Bronchial epithelial cell (primary cell): ENCODE data around the gene C1QTNF1. TPM values are rescaled to one million over a fixed set of nuclear protein-coding genes. Genes with fewer than 3 reads are reported as not detected.
A peak's percentile ranks its signal among the peaks of the same experiment; 100 is the strongest.

Experiments
- DNase-seq: peaks from one replicate; pipeline ENCODE4 v3.0.0-alpha.2; 2010; ENCODE audit warnings: low read depth
- FAIRE-seq: peaks from 2 replicates; lab custom pipeline; 2011; peaks lifted over from hg19 to GRCh38; lab: Jason Lieb, UNC
- H3K27me3 ChIP-seq: 2 replicates; pipeline ENCODE4 v1.5.1; 2011; ENCODE audit warnings: low read length; ENCODE audit not compliant: control insufficient read depth, insufficient read depth
- H3K36me3 ChIP-seq: 2 replicates; pipeline ENCODE4 v1.5.1; 2011; ENCODE audit warnings: low read length; ENCODE audit not compliant: control insufficient read depth, insufficient read depth
- H3K4me3 ChIP-seq: 2 replicates; pipeline ENCODE4 v1.5.1; 2011; ENCODE audit warnings: mild to moderate bottlenecking, low read depth, low read length, control low read depth
- total RNA-seq: library from RNA; depleted of rRNA; stranded (reverse); fragments of >200 nt; gene quantifications from 2 replicates; pipeline ENCODE4 v1.2.1, GENCODE V29; 2014
- TF ChIP-seq, protein P1 (sequence below): IDR thresholded peaks from 2 replicates; pipeline ENCODE4 v1.5.1; 2011; ENCODE audit warnings: mild to moderate bottlenecking, moderate library complexity, low read length, control low read depth, inconsistent platforms; ENCODE audit not compliant: insufficient read depth, severe bottlenecking

C1QTNF1 gene
- total RNA-seq, 1 donor from 2014 or later = 0.79 TPM

- FAIRE-seq (no peak), DNase-seq (peak; percentile 91)
- TF ChIP-seq, protein P1, sequence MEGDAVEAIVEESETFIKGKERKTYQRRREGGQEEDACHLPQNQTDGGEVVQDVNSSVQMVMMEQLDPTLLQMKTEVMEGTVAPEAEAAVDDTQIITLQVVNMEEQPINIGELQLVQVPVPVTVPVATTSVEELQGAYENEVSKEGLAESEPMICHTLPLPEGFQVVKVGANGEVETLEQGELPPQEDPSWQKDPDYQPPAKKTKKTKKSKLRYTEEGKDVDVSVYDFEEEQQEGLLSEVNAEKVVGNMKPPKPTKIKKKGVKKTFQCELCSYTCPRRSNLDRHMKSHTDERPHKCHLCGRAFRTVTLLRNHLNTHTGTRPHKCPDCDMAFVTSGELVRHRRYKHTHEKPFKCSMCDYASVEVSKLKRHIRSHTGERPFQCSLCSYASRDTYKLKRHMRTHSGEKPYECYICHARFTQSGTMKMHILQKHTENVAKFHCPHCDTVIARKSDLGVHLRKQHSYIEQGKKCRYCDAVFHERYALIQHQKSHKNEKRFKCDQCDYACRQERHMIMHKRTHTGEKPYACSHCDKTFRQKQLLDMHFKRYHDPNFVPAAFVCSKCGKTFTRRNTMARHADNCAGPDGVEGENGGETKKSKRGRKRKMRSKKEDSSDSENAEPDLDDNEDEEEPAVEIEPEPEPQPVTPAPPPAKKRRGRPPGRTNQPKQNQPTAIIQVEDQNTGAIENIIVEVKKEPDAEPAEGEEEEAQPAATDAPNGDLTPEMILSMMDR = no peak
- Histone ChIP-seq H3K27me3 (no peaks in the 10 kb centered on the region), H3K36me3 (peaks cover 6% of the 10 kb centered on the region), H3K4me3 (no peak overlapping the region)
Observed at GRCh38 chr17:79011451-79012147, 12.4 kb upstream of the C1QTNF1 start.

- Histone ChIP-seq H3K36me3 (peaks cover 4% of the 10 kb centered on the region), H3K4me3 (no peak overlapping the region), H3K27me3 (no peaks in the 10 kb centered on the region)
- TF ChIP-seq, protein P1 = no peak
- DNase-seq (no peak), FAIRE-seq (no peak)
Observed at GRCh38 chr17:79012563-79013134, 11.3 kb upstream of the C1QTNF1 start.

DNA sequence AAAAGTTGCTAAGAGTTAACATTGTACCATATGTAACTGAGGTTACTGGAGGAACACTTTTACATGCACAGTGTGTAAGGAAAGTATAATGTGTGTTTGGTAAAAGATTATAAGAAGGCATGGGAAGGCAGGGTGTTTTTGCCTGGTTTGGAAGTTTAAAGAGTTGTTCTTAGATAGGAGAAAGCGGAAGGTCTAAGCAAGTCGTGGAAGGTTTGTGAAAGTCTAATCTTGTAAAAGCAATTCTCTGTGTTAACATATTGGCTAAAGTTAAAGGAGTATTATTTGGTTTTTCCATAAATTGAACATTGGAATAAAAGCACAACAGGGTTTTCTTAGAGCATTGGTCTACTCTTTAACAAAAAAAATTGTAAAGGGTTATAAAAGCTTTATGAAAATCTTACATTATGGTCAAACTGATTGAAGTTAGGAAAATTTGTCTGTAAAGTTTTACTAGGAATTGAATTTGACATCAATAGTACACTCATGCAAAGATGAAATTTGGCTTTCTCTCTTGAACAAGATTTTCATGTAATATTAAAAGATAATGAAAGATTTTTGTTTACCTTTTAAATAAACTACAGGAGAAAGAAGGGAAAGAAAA lies 9.7 kb upstream of the C1QTNF1 start:
- FAIRE-seq = no peak
- Histone ChIP-seq H3K36me3 (no peaks in the 10 kb centered on the region), H3K27me3 (no peaks in the 10 kb centered on the region), H3K4me3 (no peak overlapping the region)
- no peak for DNase-seq
- TF ChIP-seq, protein P1 = no peak

GRCh38 chr17:79017546-79018369 lies 6.2 kb upstream of the C1QTNF1 start:
- Histone ChIP-seq H3K4me3 (no peak overlapping the region), H3K36me3 (no peaks in the 10 kb centered on the region), H3K27me3 (no peaks in the 10 kb centered on the region)
- TF ChIP-seq, protein P1 = no peak
- DNase-seq = no peak
- no peak for FAIRE-seq

DNA sequence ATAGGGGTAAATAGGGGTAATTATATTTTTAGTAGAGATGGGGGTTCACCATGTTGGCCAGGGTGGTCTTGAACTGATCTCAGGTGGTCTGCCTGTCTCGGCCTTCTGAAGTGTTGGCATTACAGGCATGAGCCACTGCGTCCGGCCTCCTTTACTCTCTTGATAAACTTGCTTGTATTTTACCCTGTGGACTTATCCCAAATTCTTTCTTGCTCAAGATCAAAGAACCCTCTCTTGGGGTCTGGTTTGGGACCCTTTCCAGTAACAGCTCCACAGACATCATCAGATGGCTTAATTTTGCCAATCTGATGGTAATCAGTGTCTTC lies 5.6 kb upstream of the C1QTNF1 start:
- no peaks in the 10 kb centered on the region for H3K36me3 ChIP-seq
- FAIRE-seq (no peak), DNase-seq (no peak)
- TF ChIP-seq, protein P1 = no peak
- H3K27me3 ChIP-seq = no peaks in the 10 kb centered on the region
- H3K4me3 ChIP-seq = no peak overlapping the region
